ENCODE data around the gene CPA1.

GRCh38 chr7:130400120-130400572 lies 19.9 kb downstream of the CPA1 start:
- TF ChIP-seq EP300 (IDR thresholded peaks at IDR 0.05) (no peak), POLR2A (IDR thresholded peaks at IDR 0.05; ENCODE audit: low read depth) (no peak), CTCF (IDR thresholded peaks at IDR 0.05) (no peak)
